A673 (cell line): ENCODE measurements around the gene GPR160. TPM values are rescaled to one million over a fixed set of nuclear protein-coding genes. Genes with fewer than 3 reads are reported as not detected.

Experiments used
- BruUV-seq: library from RNA; stranded (reverse); fragments of 400-500 nt; replicated peaks from 2 replicates; lab custom pipeline; 2021; lab: Mats Ljungman, UMichigan
- CTCF ChIA-PET: fragments of 300-600 bp; sonication (Branson Sonifier 250); formaldehyde crosslinking; loops from one replicate; lab custom pipeline; 2022; ENCODE audit warnings: antibody characterized with exemption; lab: Charles Lee
- POLR2A ChIA-PET: fragments of 300-600 bp; sonication (Branson Sonifier 250); formaldehyde crosslinking; loops from one replicate; lab custom pipeline; 2022; ENCODE audit warnings: antibody characterized with exemption; ENCODE audit not compliant: low non-redundant PET; lab: Charles Lee
- DNase-seq: peaks from one replicate; pipeline ENCODE4 v3.0.0-alpha.2; 2015; ENCODE audit warnings: low spot score
- H3K27ac ChIP-seq: fragments of 200-600 bp; sonication (generic); 2 replicates; pipeline ENCODE4 v1.5.1; 2016; ENCODE audit warnings: mixed run types, low read depth, mild to moderate bottlenecking, mixed read lengths, antibody characterized with exemption, low read length; ENCODE audit not compliant: poor library complexity, severe bottlenecking
- H3K27me3 ChIP-seq: fragments of 200-600 bp; sonication (generic); replicated peaks from 2 replicates; pipeline ENCODE4 v1.6.1; 2017; ENCODE audit warnings: mixed run types, low read depth, mild to moderate bottlenecking, mixed read lengths, antibody characterized with exemption, low read length; ENCODE audit not compliant: insufficient read depth, poor library complexity
- H3K36me3 ChIP-seq: fragments of 200-600 bp; sonication (generic); 2 replicates; pipeline ENCODE4 v1.6.1; 2016; ENCODE audit warnings: mixed run types, mild to moderate bottlenecking, mixed read lengths, antibody characterized with exemption, low read length; ENCODE audit not compliant: insufficient read depth, poor library complexity, severe bottlenecking
- H3K4me1 ChIP-seq: fragments of 200-600 bp; sonication (generic); 2 replicates; pipeline ENCODE4 v1.6.1; 2017; ENCODE audit warnings: mixed run types, mild to moderate bottlenecking, mixed read lengths, antibody characterized with exemption, low read length; ENCODE audit not compliant: insufficient read depth, poor library complexity, severe bottlenecking
- H3K4me3 ChIP-seq: fragments of 200-600 bp; sonication (generic); 2 replicates; pipeline ENCODE4 v1.5.1; 2016; ENCODE audit warnings: low read depth, mixed run types, mild to moderate bottlenecking, mixed read lengths, low read length; ENCODE audit not compliant: poor library complexity, severe bottlenecking
- H3K9me3 ChIP-seq: fragments of 200-600 bp; sonication (generic); 2 replicates; pipeline ENCODE4 v1.6.1; 2016; ENCODE audit warnings: mixed run types, low read depth, mild to moderate bottlenecking, mixed read lengths, antibody characterized with exemption, low read length; ENCODE audit not compliant: poor library complexity, severe bottlenecking
- CTCF ChIP-seq: fragments of 300-800, 200-600 bp; sonication (generic); conservative IDR thresholded peaks from 2 replicates; pipeline ENCODE4 v1.5.1; 2017; ENCODE audit warnings: low read depth, mild to moderate bottlenecking, antibody characterized with exemption, low read length, moderate library complexity, mixed read lengths
- EZH2 ChIP-seq: fragments of 200-600 bp; sonication (generic); IDR thresholded peaks from 2 replicates; pipeline ENCODE4 v1.6.1; 2017; ENCODE audit warnings: borderline replicate concordance, low read depth, mild to moderate bottlenecking, mixed read lengths, antibody characterized with exemption, low read length; ENCODE audit not compliant: poor library complexity, severe bottlenecking
- intact Hi-C: fragments of 100-400 bp; cut with micrococcal nuclease; formaldehyde crosslinking; loops from one replicate; pipeline ENCODE4 v1.10.0; 2022; ENCODE audit not compliant: unreplicated experiment
- total RNA-seq: library from RNA; stranded (reverse); gene quantifications from 2 replicates; pipeline ENCODE4 v1.2.3, GENCODE V29; 2021

The GPR160 gene
- total RNA-seq, 1 experiment from 2014 or later, result 11.2 TPM

GRCh38 chr3:170049146-170050000, 11.6 kb downstream of the GPR160 start:
- POLR2A ChIA-PET, result no interaction called here
- H3K4me3 ChIP-seq, result no peak overlapping the region
- TF ChIP-seq EZH2, result no peak
- TF ChIP-seq CTCF, result no peak
- no peaks in the 10 kb centered on the region for H3K9me3 ChIP-seq
- intact Hi-C loops, result loop anchor here (10.0 kb wide), 1 partner anchor 185 kb away; the partner anchor contains the start of gene LRRC31
- DNase-seq, result no peak
- no peaks in the 10 kb centered on the region for H3K4me1 ChIP-seq
- no peaks in the 10 kb centered on the region for H3K27me3 ChIP-seq
- no peak overlapping the region for H3K27ac ChIP-seq
- H3K36me3 ChIP-seq, result no peaks in the 10 kb centered on the region
- no TSS peak for BruUV-seq
- CTCF ChIA-PET, result no interaction called here

- no TSS peak for BruUV-seq
- Histone ChIP-seq H3K9me3 (no peaks in the 10 kb centered on the region), H3K4me1 (no peaks in the 10 kb centered on the region), H3K27ac (no peak overlapping the region), H3K36me3 (no peaks in the 10 kb centered on the region), H3K27me3 (no peaks in the 10 kb centered on the region), H3K4me3 (no peak overlapping the region)
- CTCF ChIA-PET, result no interaction called here
- POLR2A ChIA-PET, result no interaction called here
- intact Hi-C loops, result loop anchor here (10.0 kb wide), 1 partner anchor 286 kb away; the partner anchor contains the start of genes ACTRT3 and TERC
- no peak for DNase-seq
- TF ChIP-seq CTCF (no peak), EZH2 (no peak)
Measured at GRCh38 chr3:170050753-170051152, 13.0 kb downstream of the GPR160 start.

DNA sequence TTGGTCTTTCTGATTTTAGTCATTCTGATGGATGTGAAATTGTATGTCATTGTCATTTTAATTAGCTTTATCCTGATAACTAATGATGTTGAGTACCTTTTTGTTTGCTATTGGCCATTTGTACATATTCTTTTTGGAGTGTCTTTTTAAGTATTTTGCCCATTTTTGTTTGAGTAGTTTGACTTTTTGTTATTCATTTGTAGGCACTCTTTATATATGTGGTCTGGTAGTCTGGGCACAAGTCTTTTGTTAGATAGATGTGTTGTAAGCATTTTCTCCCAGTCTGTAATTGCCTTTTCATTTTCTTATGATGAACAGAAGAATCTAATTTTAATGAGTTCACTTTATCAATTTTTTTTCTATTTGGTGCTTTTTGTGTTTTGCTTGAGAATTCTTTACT, 14.6 kb downstream of the GPR160 start:
- POLR2A ChIA-PET, result interaction anchor here (0.7 kb wide), 1 partner anchor 19 kb away, joined by 8 read pairs; no protein-coding TSS in a partner anchor

More for the DNA sequence above, 14.6 kb downstream of the GPR160 start:
- TF ChIP-seq CTCF (no peak), EZH2 (no peak)
- no peaks in the 10 kb centered on the region for H3K36me3 ChIP-seq
- H3K4me3 ChIP-seq, result no peak overlapping the region
- intact Hi-C loops, result loop anchor here (10.0 kb wide), 1 partner anchor 288 kb away; the partner anchor contains the start of genes ACTRT3 and TERC
- no peak for DNase-seq
- no peak overlapping the region for H3K27ac ChIP-seq
- no TSS peak for BruUV-seq
- H3K4me1 ChIP-seq, result no peaks in the 10 kb centered on the region
- H3K27me3 ChIP-seq, result no peaks in the 10 kb centered on the region
- CTCF ChIA-PET, result interaction anchor here (0.6 kb wide), 1 partner anchor 611 kb away, joined by 3 read pairs; no protein-coding TSS in a partner anchor
- H3K9me3 ChIP-seq, result no peaks in the 10 kb centered on the region
